GM23248 (cell line): ENCODE data around the gene SLC29A2. TPM values are rescaled to one million over a fixed set of nuclear protein-coding genes. Genes with fewer than 3 reads are reported as not detected.

Experiments used
- DNase-seq: peaks from one replicate; pipeline ENCODE4 v3.0.0-alpha.2; 2015
- H2AFZ ChIP-seq: fragments of 200-600 bp; sonication (generic); 2 replicates; pipeline ENCODE4 v1.6.1; 2016; ENCODE audit warnings: antibody characterized with exemption
- H3F3A ChIP-seq: fragments of 200-600 bp; sonication (generic); 2 replicates; pipeline ENCODE4 v1.6.1; 2016; ENCODE audit warnings: mild to moderate bottlenecking, antibody characterized with exemption, mixed run types; ENCODE audit not compliant: insufficient read depth
- H3K27ac ChIP-seq: fragments of 200-600 bp; sonication (generic); 2 replicates; pipeline ENCODE4 v1.5.1; 2016; ENCODE audit warnings: mild to moderate bottlenecking
- H3K27me3 ChIP-seq: fragments of 200-600 bp; sonication (generic); replicated peaks from 2 replicates; pipeline ENCODE4 v1.6.1; 2016; ENCODE audit warnings: mild to moderate bottlenecking; ENCODE audit not compliant: insufficient read depth
- H3K36me3 ChIP-seq: fragments of 200-600 bp; sonication (generic); 2 replicates; pipeline ENCODE4 v1.6.1; 2016; ENCODE audit warnings: low read depth, mild to moderate bottlenecking
- H3K4me1 ChIP-seq: fragments of 200-600 bp; sonication (generic); 2 replicates; pipeline ENCODE4 v1.6.1; 2016; ENCODE audit warnings: mild to moderate bottlenecking; ENCODE audit not compliant: insufficient read depth
- H3K4me2 ChIP-seq: fragments of 200-600 bp; sonication (generic); one replicate; pipeline ENCODE4 v1.6.1; 2016; ENCODE audit warnings: mild to moderate bottlenecking; ENCODE audit not compliant: unreplicated experiment
- H3K4me3 ChIP-seq: fragments of 200-600 bp; sonication (generic); 2 replicates; pipeline ENCODE4 v1.5.1; 2016; ENCODE audit warnings: mild to moderate bottlenecking
- H3K79me2 ChIP-seq: fragments of 200-600 bp; sonication (generic); 2 replicates; pipeline ENCODE4 v1.6.1; 2016; ENCODE audit warnings: mild to moderate bottlenecking; ENCODE audit not compliant: insufficient read depth
- H3K9ac ChIP-seq: fragments of 200-600 bp; sonication (generic); 2 replicates; pipeline ENCODE4 v1.6.1; 2016; ENCODE audit warnings: mild to moderate bottlenecking
- H3K9me2 ChIP-seq: fragments of 200-600 bp; sonication (generic); 2 replicates; pipeline ENCODE4 v1.6.1; 2016; ENCODE audit warnings: mixed run types, mild to moderate bottlenecking, moderate library complexity; ENCODE audit not compliant: insufficient read depth
- H3K9me3 ChIP-seq: fragments of 200-600 bp; sonication (generic); one replicate; pipeline ENCODE4 v1.6.1; 2017; ENCODE audit warnings: low read depth
- H4K20me1 ChIP-seq: fragments of 200-600 bp; sonication (generic); 2 replicates; pipeline ENCODE4 v1.6.0; 2016; ENCODE audit not compliant: insufficient read depth
- EZH2 ChIP-seq: fragments of 200-600 bp; sonication (generic); IDR thresholded peaks from 2 replicates; pipeline ENCODE4 v1.6.1; 2018; ENCODE audit warnings: antibody characterized with exemption, mild to moderate bottlenecking; ENCODE audit not compliant: insufficient read depth, poor library complexity, severe bottlenecking
- EZH2phosphoT487 ChIP-seq: fragments of 200-600 bp; sonication (generic); IDR thresholded peaks from 2 replicates; pipeline ENCODE4 v1.6.1; 2018; ENCODE audit warnings: antibody characterized with exemption, moderate library complexity, mild to moderate bottlenecking, low read depth; ENCODE audit not compliant: insufficient read depth
- WGBS, 2 experiments: methylation state at CpG; one replicate each; pipeline ENCODE4 v1.1.6; 2015 to 2017; ENCODE audit warnings: low lambda C conversion rate in 2 of 2, low coverage in 1 of 2; ENCODE audit errors: missing lambda C conversion rate in 2 of 2; 5-methylcytosine and 5-hydroxymethylcytosine counted together
- in situ Hi-C: fragments of 300-500 bp; cut with MboI; formaldehyde crosslinking; loops from 2 replicates; pipeline ENCODE4 v1.15.0; 2020
- polyA plus RNA-seq: library from polyadenylated mRNA; unstranded; fragments of >200 nt; fragmentation: Nextera tagmentation; extraction: Ambion mirVana; gene quantifications from 2 replicates; pipeline ENCODE4 v1.2.1, GENCODE V29; 2016
- total RNA-seq: library from RNA; depleted of rRNA; stranded (reverse); fragments of >200 nt; shearing (Covaris generic); gene quantifications from 2 replicates; pipeline ENCODE4 v1.2.3, GENCODE V29; 2014

SLC29A2 gene
- total and polyA plus RNA-seq, 2 experiments from 2014 or later: not detected

DNA sequence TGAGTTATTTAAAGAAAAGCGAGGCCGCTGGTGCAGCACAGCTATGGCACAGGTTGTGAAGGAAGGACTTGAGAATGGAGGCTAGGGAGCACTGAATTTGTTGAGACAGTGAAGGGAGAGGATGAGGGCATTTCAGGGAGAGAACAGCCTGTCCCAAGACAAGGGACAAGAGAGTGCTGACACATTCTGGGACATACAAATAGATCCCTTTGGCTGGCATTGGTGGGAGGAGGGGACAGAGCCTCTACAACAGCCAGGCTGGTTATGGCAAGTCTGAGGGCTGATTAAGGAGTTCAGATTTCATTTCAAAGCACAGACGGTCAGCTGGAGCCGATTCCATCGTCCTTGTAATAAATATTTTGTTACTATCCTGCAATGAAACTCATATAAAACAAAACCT lies 1.7 kb upstream of the SLC29A2 start:
- Histone ChIP-seq H3K9ac (no peak overlapping the region), H4K20me1 (no peaks in the 10 kb centered on the region), H3K9me3 (no peaks in the 10 kb centered on the region), H3K4me2 (no peak overlapping the region), H3K27ac (no peak overlapping the region), H3K79me2 (no peaks in the 10 kb centered on the region), H3K27me3 (peaks cover 33% of the 10 kb centered on the region), H3K4me3 (no peak overlapping the region), H3K4me1 (no peaks in the 10 kb centered on the region), H3K9me2 (no peaks in the 10 kb centered on the region), H3K36me3 (no peaks in the 10 kb centered on the region), H2AFZ (no peak overlapping the region), H3F3A (no peaks in the 10 kb centered on the region)
- no peak for DNase-seq
- in situ Hi-C loops: no loop called here
- WGBS, 2 experiments: 7% methylated on average over 5 of the region's 5 CpGs
- TF ChIP-seq EZH2 (no peak), EZH2phosphoT487 (no peak)

DNA sequence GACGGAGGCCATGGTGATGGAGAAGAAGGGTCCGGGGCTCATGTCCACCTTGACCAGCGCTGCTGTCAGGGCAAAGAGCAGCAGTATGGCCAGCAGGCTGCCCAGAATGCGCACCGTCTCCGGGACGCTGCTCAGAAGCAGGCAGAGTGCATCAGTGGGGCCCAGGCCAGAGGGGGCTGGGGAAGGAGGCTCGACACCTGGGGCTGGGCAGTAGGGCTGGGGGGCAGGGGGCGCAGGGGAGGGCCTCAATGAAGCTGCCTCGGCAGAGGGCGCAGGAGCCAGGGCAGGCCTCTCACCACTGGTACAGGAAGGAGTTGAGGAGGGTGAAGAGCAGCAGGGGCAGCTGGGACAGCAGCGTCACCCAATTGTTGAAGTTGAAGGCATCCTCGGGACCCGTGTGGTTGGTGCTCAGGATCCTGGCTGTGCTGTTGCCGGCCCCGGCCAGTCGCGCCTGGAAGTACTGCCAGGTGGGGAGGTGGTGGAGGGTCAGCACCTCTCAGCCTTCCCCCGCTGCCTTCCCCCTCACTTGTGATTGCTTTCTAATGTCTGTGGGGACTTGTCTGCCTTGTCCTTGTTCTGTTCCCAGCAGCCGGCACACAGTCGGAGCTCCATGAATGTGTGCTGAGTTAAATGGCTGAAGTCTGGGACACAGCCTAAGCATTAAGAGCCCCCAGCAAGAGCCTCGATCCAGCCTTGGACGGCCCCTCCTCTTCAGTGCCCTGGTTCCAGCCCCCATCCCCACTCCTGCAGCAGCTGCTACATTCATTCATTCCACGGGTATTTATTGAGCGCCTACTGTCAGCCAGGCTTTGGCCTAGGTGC lies 2.3 kb downstream of the SLC29A2 start:
- no peak overlapping the region for H3K4me2 ChIP-seq
- H3K9me2 ChIP-seq: no peaks in the 10 kb centered on the region
- H3K9me3 ChIP-seq: no peaks in the 10 kb centered on the region
- WGBS, 2 experiments: 76 to 77% methylated on average over 21 to 25 of the region's 25 CpGs
- H3K79me2 ChIP-seq: no peaks in the 10 kb centered on the region
- no peak for DNase-seq
- peaks cover 24% of the 10 kb centered on the region for H3K27me3 ChIP-seq
- no peaks in the 10 kb centered on the region for H3K4me1 ChIP-seq
- H3K36me3 ChIP-seq: no peaks in the 10 kb centered on the region
- no peaks in the 10 kb centered on the region for H3F3A ChIP-seq
- no peak overlapping the region for H3K9ac ChIP-seq
- in situ Hi-C loops: no loop called here
- TF ChIP-seq EZH2phosphoT487 (no peak), EZH2 (no peak)
- H3K27ac ChIP-seq: no peak overlapping the region
- H4K20me1 ChIP-seq: no peaks in the 10 kb centered on the region
- H2AFZ ChIP-seq: no peak overlapping the region
- H3K4me3 ChIP-seq: no peak overlapping the region

DNA sequence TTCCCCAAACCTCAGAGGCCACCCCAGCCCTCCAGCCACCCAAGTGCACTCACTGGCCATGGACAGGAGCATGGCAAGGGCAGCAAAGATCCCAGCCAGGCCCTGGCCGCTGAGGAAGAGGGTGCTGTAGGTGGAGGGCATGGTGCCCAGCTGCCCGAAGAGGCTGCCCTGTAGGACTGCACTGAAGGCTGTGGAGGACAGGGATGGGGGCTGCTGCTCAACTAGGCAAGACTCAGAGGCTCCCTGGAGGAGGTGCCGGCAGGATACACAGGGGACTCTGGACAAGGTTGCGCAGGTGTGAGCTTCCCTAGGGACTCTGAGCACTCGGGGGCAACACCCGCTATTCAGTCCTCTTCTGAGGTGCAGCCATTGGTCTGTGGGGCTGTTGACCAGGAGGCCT lies 3.1 kb downstream of the SLC29A2 start:
- Histone ChIP-seq H3K9ac (no peak overlapping the region), H3K4me2 (no peak overlapping the region)

DNA sequence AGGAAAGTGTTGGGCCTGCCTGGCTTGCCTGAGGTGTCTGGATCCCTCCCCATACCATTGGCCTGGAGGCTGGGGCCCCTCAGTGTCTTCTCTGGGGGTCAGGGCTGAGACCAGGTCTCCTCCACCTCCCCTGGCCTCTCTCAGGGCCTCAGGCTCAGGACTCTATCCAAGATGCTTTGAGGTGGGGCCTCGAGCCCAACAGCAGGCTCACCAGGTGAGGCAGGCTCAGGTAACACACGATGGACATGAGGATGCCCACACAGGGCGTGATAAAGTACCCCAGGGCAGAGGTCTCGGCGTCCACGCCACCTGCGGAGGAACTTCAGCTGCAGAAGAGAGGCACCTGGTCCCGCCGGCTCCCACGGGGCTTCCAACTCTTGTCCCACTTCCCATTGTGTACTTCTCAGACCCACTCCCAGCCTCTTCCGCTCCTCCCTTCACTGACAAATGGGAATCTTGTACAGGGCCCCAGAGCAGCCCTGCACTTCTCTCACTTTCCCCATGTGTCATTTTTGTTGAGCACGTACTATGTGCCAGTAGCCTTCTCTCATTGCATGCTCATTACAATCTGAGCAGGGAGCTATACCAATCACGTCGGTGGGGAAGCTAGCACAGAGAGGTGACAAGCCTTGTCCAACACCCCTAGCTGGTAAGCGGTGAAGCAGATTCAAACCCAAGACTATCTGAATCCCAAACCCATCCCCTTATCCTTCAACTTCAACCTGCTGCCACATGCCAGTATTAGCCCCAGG lies 3.8 kb downstream of the SLC29A2 start:
- in situ Hi-C loops: no loop called here

More for the DNA sequence above, 3.1 kb downstream of the SLC29A2 start:
- no peak for DNase-seq
- no peaks in the 10 kb centered on the region for H3F3A ChIP-seq
- H3K79me2 ChIP-seq: no peaks in the 10 kb centered on the region
- no peak overlapping the region for H2AFZ ChIP-seq
- H3K9me3 ChIP-seq: no peaks in the 10 kb centered on the region
- no peak overlapping the region for H3K27ac ChIP-seq
- WGBS, 2 experiments: 92 to 94% methylated on average over 6 of the region's 6 CpGs
- H3K4me1 ChIP-seq: no peaks in the 10 kb centered on the region
- no peaks in the 10 kb centered on the region for H4K20me1 ChIP-seq
- H3K4me3 ChIP-seq: no peak overlapping the region
- peaks cover 16% of the 10 kb centered on the region for H3K27me3 ChIP-seq
- no peaks in the 10 kb centered on the region for H3K36me3 ChIP-seq
- TF ChIP-seq EZH2phosphoT487 (no peak), EZH2 (no peak)
- in situ Hi-C loops: no loop called here
- no peaks in the 10 kb centered on the region for H3K9me2 ChIP-seq

More for the DNA sequence above, 3.8 kb downstream of the SLC29A2 start:
- H3K27me3 ChIP-seq: peaks cover 9% of the 10 kb centered on the region
- no peaks in the 10 kb centered on the region for H3K36me3 ChIP-seq
- no peak for DNase-seq
- H3K4me1 ChIP-seq: no peaks in the 10 kb centered on the region
- H3K4me2 ChIP-seq: no peak overlapping the region
- no peaks in the 10 kb centered on the region for H3K79me2 ChIP-seq
- no peak overlapping the region for H3K4me3 ChIP-seq
- no peak overlapping the region for H3K27ac ChIP-seq
- 83 to 87% methylated on average over 15 of the region's 15 CpGs for WGBS, 2 experiments
- no peaks in the 10 kb centered on the region for H3K9me3 ChIP-seq
- no peak for TF ChIP-seq EZH2
- TF ChIP-seq EZH2phosphoT487: no peak
- H3F3A ChIP-seq: no peaks in the 10 kb centered on the region
- no peaks in the 10 kb centered on the region for H4K20me1 ChIP-seq
- no peaks in the 10 kb centered on the region for H3K9me2 ChIP-seq
- H2AFZ ChIP-seq: no peak overlapping the region
- H3K9ac ChIP-seq: no peak overlapping the region
